ENCODE results near the gene TLR6.
"Not testable (repeated sequence)": the region's sequence is repeated elsewhere in the genome, so short reads cannot be mapped to it uniquely, and the experiment has no call there.

Gene TLR6

GRCh38 chr4:38820329-38821061 is 36.1 kb downstream of the TLR6 start:
- no peak for DNase-seq (ENCODE audit: low read depth)

DNA sequence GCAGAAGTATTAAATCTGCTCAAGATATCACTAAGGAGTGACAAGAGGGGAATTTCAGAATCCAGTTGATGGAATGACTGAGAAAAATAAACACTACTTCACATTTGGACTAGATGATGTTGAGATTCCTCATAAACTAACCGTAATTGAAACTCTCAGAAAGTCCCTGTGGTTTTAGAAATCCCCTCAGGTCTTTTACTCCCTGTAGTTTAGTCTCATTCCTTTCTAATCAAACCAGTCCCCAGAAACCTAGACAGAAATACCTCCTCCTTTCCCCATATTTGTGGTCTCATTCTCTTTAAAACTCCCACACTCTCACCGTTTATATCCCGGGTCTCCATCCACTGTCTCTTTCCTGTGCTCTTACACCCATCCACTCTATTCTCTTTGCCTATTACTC is 37.0 kb downstream of the TLR6 start:
- no peak for DNase-seq (ENCODE audit: low read depth)

- no peak for DNase-seq (ENCODE audit: low read depth)
These were observed 38.1 kb downstream of the TLR6 start for GRCh38 chr4:38818441-38818976.

DNA sequence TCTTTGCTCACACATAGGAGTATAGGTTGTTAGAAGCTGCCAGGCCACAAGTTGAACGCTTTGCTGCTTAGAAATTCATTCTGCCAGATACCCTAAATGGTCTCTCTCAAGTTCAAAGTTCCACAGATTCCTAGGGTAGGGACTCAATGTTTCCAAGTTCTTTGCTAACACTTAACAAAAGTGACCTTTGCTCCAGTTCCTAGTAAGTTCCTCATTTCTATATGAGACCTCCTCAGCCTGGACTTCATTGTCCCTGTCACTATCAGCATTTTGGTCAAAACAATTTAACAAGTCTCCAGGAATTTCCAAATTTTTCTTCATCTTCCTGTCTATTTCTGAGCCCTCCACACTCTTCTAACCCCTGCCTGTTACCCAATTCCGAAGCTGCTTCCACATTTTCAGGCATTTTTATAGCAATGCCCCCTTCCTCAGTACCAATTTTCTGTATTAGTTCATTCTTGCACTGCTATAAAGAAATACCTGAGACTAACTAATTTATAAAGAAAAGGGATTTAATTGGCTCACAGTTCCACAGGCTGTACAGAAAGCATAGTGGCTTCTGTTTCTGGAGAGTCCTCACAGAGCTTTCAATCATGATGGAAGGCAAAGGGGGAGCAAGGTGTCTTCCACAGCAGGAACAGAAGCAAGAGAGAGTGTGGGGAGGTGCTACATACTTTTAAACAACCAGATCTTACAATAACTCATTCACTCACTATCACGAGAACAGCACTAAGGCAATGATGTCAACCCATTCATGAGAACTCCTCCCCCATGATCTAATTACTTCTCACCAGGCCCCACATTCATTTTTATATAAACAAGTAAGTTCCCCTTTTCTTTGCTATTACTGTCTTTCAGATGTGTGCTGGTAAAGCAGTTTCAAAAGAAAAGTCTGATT is 40.5 kb downstream of the TLR6 start:
- DNase-seq (ENCODE audit: low read depth) = no peak

GRCh38 chr4:38814386-38814785 is 42.2 kb downstream of the TLR6 start:
- no peak for DNase-seq (ENCODE audit: low read depth)

- DNase-seq (ENCODE audit: low read depth) = no peak
These were observed 45.3 kb downstream of the TLR6 start for GRCh38 chr4:38811297-38811696.

DNA sequence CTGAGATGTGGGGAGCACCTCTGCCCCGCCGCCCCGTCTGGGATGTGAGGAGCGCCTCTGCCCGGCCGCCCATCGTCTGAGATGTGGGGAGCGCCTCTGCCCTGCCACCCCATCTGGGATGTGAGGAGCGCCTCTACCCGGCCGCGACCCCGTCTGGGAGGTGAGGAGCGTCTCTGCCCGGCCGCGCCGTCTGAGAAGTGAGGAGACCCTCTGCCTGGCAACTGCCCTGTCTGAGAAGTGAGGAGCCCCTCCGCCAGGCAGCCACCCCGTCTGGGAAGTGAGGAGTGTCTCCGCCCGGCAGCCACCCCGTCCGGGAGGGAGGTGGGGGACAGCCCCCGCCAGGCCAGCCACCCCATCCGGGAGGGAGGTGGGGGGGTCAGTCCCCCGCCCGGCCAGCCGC is 49.2 kb downstream of the TLR6 start:
- not testable (repeated sequence) for DNase-seq (ENCODE audit: low read depth)

DNA sequence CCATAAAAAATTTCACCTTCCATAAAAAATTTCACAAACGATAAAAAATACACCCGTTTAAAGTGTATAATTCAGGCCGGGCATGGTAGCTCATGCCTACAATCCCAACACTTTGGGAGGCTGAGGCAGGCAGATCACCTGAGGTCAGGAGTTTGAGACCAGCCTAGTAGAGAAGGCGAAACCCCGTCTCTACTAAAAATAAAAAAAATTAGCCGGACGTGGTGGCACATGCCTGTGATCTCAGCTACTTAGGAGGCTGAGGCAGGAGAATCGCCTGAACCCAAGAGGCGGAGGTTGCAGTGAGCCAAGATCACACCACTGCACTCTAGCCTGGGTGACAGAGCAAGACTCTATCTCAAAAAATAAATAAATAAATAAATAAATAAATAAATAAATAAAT is 50.4 kb downstream of the TLR6 start:
- not testable (repeated sequence) for DNase-seq (ENCODE audit: low read depth)

GRCh38 chr4:38805530-38806145 is 51.0 kb downstream of the TLR6 start:
- DNase-seq (ENCODE audit: low read depth) = no peak

- DNase-seq (ENCODE audit: low read depth) = peak; percentile 66
These were observed 51.8 kb downstream of the TLR6 start, which contains the start of gene TLR1 for GRCh38 chr4:38804654-38805295. TLR1 (minus strand) TSS chr4:38804791; CDS start chr4:38798831, 5,960 bp downstream.

DNA sequence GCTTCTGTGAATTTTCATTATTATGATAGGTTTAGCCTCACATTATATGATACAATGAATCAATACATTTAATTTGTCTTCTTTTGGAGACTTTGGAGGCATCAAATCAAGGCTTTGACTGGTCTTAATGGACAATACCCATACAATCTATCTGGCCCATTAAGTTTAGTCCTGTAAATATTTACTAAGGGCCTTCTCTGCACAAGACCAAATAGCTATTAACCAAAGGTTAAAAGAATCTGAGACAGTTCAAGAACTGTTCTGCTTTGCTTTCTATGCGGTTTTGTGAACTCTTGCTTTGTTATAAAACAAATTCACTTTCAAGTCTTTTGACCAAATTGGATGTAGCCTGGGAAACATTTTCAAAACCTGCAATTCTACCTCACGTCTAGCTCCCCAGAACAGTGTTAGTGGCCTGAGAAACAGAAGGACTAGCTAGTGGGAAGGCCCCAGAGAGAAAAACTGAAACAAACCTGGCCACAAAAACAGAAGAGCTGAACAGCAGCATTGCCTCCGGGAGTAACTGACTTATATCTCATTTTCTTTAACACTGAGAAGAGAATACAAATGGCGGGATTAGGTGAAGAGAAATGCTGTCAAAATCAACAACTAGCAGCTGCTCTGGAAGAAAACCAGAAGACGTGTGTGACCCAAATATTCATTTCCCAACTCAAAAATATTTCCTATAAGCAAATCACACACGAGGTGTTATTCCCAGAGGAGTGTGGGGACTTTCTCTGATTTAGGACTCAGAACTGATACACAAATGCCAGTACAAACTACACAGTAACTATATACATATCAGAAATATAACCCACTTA is 52.6 kb downstream of the TLR6 start:
- DNase-seq (ENCODE audit: low read depth) = no peak

DNA sequence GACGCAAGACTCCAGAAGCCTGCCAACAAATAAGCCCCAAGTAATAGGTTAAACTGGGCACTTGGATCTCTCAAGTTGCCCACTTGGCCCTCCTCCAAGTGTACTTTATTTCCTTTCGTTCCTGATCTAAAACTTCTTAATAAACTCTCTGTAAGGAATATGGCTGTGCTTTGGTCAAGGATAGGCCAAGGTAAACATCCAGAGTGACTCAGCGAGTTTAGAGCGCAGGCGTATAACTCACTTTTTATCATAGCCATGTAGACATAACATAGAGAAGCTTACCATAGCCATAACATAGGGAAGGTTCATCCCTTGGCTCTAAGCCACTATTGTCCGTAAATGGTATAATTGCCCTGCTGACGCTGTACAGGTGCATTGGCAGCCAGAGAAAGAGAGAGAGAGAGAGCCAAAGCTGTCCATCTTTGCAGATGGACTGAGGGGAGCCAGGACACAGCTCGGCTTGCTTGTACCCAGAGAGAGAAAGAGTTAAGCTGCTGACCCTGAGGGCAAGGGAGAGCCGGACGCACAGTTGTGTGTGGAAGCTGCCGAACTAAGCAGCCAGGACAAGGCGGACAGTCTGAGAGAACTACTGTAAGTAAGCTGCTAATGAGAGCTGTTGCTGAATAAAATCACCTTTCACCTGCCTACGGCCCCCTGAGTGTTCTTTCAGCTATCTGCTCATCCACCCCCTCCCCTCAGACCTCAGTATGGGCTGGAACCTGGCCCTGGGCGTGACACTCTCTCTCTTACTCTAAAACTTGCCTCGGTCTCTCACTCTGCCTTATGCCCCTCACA is 53.9 kb downstream of the TLR6 start:
- no peak for DNase-seq (ENCODE audit: low read depth)

GRCh38 chr4:38800961-38801450 is 55.6 kb downstream of the TLR6 start:
- no peak for DNase-seq (ENCODE audit: low read depth)

- DNase-seq (ENCODE audit: low read depth) = no peak
These were observed 56.3 kb downstream of the TLR6 start for GRCh38 chr4:38800366-38800765.

DNA sequence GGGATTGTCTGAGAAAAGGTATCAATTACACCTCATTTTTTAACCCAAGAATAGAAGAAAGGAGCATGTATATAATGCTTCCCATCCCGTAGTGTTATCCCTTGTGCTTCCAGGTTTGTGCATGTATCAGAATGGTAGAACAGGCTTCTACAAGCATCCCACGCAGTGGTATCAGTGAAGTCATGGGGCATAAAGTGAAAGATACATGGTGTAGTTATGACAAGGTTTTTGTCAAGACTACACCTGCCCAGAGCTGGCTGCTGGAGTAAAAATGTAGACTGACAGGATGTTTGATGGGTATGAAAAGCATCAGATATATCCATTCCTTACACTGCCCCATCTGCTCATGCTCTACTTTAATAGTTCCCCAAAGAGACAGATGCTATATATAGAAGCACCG is 61.5 kb downstream of the TLR6 start:
- DNase-seq (ENCODE audit: low read depth) = no peak

- DNase-seq (ENCODE audit: low read depth) = no peak
These were observed 62.6 kb downstream of the TLR6 start for GRCh38 chr4:38794051-38794450.

DNA sequence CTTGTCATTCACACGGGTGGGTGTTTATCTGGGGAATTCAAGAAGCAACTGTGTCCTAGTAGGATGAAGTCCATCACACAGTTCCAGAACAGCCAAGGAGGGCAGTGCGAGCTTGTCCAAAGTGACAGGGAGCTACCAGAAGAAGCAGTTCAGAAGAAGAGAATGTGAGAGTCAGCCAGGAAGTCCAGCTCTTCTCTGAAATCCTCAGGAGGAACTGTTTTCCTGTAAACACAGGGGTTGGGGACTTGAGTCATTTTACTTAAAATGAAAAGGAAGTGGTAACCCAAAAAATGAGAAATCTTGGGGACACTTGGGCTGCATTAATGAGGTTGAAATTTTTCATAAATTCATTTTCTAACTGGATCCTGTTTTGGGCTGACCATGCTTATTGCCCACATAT is 65.6 kb downstream of the TLR6 start:
- no peak for DNase-seq (ENCODE audit: low read depth)

DNA sequence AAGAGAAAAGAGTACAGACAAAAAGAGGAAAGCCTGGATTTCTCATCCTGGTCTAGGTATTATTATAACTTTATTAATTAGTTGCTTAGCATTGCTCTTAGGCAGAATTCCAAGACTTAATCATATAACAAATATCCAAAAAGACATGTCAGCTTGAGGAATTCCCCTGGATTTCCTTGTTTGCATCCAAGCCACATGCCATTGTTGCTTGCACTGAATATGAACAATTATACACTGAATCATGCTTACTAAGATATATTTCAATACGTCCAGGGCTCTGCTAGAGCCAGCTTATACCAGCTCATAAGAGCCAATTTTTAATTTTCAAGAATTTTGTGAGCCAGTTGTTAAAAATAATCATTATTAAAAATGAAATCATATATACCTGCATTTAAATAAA is 68.3 kb downstream of the TLR6 start:
- no peak for DNase-seq (ENCODE audit: low read depth)

DNA sequence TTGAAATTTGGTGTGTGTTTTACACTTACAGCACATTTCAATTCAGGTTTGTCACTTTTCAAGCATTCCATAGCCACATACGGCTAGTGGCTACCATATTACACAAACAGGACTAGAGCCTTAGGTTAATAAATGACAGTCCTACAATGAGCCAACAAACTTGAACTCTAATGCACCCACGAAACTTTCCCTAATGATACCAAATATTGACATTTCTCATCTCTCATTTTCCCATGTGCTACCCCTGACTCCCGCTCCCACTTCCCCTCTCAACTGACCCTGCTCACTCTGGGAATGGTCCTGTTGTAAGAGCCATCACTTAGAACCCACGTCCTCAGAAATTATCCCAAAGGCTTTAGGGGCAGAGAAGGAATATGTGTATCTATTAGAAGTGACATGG is 68.9 kb downstream of the TLR6 start:
- no peak for DNase-seq (ENCODE audit: low read depth)

DNA sequence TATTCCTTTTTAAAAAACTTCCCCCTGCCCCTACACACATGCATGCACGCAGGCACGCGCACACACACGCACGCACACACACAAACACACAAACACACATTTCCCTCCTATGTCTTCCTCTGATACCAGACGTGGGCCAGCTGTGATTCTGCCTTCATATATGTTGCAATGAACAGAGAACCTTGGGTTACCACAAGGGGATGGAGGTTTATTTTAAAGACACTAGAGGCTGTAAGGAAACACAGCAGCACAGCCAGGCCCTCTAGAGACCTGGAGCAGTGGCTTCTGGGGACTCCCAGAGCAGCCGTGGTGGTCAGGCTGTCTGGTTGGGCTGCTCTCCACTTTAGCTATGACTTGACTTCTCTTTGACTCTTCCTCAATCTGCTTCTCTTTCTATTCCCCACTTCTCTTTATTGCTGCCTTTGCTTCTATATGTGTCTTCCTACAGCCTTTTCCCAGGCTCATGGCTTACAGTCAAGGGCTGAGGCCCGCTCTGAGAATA is 70.7 kb downstream of the TLR6 start:
- DNase-seq (ENCODE audit: low read depth) = no peak

All from fibroblast of gingiva (primary cell).